Gastroesophageal sphincter (tissue), 3 donors: Measurements from ENCODE around the gene EVPLL.
"Not testable (repeated sequence)": the region's sequence is repeated elsewhere in the genome, so short reads cannot be mapped to it uniquely, and the experiment has no call there.

Experiments
- CTCF ChIP-seq, 4 experiments: fragments of 200-600 bp in 2 of 4; fragments of 450-650 bp in 2 of 4; sonication (generic) in 1 of 4; IDR thresholded peaks; one replicate each; pipeline ENCODE4 v1.5.1; 2017 to 2019; ENCODE audit warnings: antibody characterized with exemption in 4 of 4, mild to moderate bottlenecking in 2 of 4, moderate library complexity in 2 of 4
- EP300 ChIP-seq: sonication (generic); formaldehyde crosslinking; IDR thresholded peaks from one replicate; pipeline ENCODE4 v1.6.1; 2017; ENCODE audit warnings: antibody characterized with exemption, mild to moderate bottlenecking
- POLR2A ChIP-seq, 2 donors: fragments of 450-650 bp; IDR thresholded peaks; one replicate each; pipeline ENCODE4 v1.6.1; 2017; ENCODE audit warnings: antibody characterized with exemption in 2 of 2, mild to moderate bottlenecking in 2 of 2, moderate library complexity in 1 of 2
- POLR2AphosphoS5 ChIP-seq: sonication (generic); formaldehyde crosslinking; IDR thresholded peaks from one replicate; pipeline ENCODE4 v1.6.1; 2017; ENCODE audit warnings: antibody characterized with exemption

- not testable (repeated sequence) for TF ChIP-seq CTCF (IDR thresholded peaks at IDR 0.05); POLR2AphosphoS5; POLR2A (IDR thresholded peaks at IDR 0.05); EP300
Observed at GRCh38 chr17:18432206-18432605, 54.6 kb downstream of the EVPLL start.
